Measurements from ENCODE around the gene SEMA6C. TPM values are rescaled to one million over a fixed set of nuclear protein-coding genes. Genes with fewer than 3 reads are reported as not detected.

Gene SEMA6C
- total and polyA plus RNA-seq, 2 of the 8 experiments (the other 6 are each of a cell fraction or from before 2014, with no cell fraction given): 12.2 to 15.7 TPM

DNA sequence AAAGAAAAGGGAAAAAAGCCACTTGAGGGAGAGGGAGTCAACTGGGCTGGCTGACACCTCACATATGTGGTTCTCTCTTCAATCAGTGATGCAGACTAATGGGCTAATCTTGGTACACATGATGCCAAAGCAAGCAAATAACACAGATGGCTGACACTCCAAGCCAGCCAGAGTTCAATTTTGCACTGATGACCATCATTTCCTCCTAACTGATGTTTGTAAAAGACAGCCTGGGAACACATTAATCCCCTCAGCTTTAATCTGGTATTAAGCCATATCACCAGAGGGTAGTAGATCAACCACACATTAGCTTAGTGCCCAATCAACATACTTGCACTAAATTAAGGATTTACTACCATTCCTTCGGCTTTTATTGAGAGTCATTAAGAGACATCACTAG is 40.8 kb upstream of the SEMA6C start (continued):
- TF ChIP-seq CHD7 (IDR thresholded peaks at IDR 0.05; ENCODE audit: insufficient replicate concordance, low read length) (no peak), TAF7 (optimal IDR thresholded peaks at IDR 0.05; ENCODE audit: borderline replicate concordance, low read depth, low read length) (no peak), JUND (IDR thresholded peaks at IDR 0.05; ENCODE audit: low read length) (no peak), MAX (IDR thresholded peaks at IDR 0.05) (no peak), HDAC2 (IDR thresholded peaks at IDR 0.05; ENCODE audit: borderline replicate concordance in 1 of 2, low read depth in 2 of 2, low read length in 2 of 2) (no peak), EP300 (IDR thresholded peaks at IDR 0.05; ENCODE audit: borderline replicate concordance in 1 of 2, low read depth in 2 of 2, low read length in 2 of 2) (no peak), SIRT6 (IDR thresholded peaks at IDR 0.05; ENCODE audit: low read length) (no peak), GTF2F1 (IDR thresholded peaks at IDR 0.05; ENCODE audit: borderline replicate concordance, low read depth, low read length) (no peak)
